HS-27A (cell line): ENCODE data around the gene TARBP1.

Source experiments
- DNase-seq: peaks from one replicate; pipeline ENCODE4 v3.0.0-alpha.2; 2012; ENCODE audit warnings: low read depth, missing footprints

Gene TARBP1

DNA sequence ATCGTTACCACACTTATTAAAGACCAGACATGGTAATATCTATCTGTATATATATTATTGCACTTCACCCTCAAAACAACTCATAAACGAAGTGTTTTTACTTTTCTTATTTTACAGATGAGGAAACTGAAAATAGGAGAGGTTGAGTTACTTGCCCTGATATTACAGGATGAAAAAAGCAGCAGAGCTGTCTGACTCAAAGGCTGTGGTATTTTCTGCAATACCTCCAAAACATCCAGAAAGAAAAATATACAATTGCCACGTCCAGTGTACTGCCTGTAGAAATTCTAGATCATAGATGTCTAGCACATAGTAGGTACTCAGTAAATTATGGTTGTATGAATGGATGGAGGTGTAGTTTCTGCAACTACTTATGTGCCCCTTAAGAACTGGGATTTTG is 5.2 kb upstream of the TARBP1 start:
- DNase-seq, result no peak

DNA sequence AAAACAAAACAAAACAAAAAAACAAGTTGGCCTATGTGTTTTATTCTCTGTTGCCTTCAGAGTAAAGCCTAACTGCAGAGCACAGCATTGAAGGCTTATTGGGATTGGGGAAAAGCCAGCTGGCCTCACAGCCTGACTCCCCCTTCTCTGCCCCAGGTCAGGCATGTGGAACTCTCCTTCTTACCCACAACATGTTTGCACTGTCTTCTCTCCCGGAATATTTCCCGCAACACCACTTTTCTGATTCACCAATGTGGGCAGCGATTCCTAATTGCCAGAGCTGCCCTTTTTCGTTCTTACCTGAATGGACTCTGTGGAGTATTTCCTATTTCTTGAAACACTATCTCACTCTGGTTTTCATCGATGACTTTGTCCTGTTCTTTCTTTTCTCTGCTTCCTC is 2.8 kb upstream of the TARBP1 start:
- DNase-seq, result no peak

DNA sequence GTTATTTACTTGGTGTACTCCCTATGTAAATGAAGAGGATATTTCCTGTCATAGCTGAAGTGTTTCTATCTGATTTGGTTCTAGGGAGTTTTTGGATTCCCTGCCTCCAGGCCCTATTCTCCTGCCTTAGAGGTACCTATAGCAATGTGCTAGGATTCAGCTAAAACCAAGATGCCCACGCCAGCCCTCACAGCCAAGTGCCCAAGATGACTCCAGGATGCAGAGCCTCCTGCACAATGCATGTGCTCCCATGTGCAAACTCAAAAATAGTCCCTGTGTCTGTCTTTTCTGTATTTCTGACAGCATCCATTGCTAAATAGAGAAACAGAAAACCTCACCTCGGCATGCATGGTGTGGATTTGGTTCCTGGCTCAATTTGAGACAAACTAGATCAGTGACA is 887 bp upstream of the TARBP1 start:
- DNase-seq, result no peak

DNA sequence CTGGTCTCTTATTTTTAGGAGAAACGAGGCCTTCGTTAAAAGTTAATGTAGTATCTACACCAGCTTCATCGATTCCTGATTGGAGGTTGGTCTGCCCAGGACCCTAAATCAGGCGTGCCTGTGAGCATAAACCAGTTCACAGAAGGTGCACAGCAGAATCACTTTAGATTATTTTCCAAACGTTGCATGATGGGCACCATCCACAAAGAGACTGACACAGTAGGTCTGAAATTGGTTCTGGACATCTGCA is 256 bp upstream of the TARBP1 start:
- DNase-seq, result no peak

DNA sequence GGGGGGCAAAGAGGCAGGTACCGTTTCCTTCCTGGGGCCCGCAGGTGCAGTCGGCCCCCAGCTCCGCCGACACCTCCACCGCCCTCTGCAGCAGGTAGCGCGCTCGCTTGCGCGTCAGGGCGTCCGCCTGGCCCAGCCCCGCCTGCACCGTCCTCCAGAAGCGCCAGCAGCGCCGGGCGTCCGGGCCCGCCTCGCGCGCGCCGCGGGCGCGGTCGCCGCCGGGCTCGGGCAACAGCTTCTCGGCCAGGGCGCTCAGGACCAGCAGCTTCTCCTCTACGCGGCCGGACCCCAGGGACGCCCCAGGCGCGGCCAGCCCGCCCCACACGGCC is 863 bp downstream of the TARBP1 start:
- DNase-seq, result no peak

DNA sequence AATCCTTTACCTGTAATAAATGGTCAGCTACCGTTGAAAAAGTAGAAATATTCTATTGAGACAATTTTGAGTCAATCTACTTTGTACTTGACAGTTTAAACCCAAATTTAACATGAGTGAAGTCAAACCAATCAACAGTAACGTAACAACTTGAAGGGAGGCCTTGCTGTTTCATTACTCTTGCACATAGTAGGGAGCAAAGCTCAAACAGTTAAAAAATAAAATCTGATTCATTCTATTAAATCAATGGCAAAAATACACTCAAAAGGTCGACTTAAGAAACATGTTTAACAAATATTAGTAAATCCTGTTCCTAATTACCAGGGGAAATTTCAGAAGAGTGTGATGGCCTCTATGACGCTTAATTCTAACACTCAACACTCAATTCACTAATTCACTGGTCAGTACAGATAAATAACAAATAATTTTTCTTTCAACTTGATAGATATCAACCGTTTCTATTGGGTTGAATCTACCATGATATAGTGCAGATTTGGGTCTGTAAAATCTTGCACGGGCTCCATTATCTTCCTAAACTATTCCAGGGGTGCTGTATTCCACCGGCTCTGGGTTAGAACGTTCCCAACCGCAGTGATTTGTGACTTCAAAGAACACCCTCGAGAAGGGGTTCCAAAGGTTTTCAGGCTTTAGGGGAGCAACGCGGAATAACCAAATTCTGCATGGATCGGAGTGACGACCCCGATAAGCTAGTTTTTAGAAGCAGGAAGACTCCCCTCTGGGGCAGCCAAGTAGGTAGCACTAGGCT is 1.4 kb downstream of the TARBP1 start:
- DNase-seq, result no peak

DNA sequence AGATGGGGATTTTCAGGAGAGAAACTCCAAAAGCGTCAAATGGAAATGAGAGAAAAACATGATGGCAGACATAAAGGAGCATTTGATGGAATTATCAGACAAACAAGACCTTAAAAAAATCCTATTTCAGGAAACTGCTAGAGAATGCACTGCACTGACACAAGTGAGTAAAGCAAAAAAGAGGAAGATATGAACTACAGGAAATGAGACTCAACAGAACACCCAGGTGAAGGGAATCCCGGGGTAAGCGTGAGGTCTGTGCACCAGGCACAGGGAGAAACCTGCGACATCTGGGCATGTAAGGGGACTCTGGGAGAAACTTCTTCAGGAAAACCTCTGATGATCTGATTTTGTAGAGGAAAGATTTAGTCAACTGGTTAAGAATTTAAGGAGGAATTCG is 2.8 kb downstream of the TARBP1 start:
- no peak for DNase-seq

DNA sequence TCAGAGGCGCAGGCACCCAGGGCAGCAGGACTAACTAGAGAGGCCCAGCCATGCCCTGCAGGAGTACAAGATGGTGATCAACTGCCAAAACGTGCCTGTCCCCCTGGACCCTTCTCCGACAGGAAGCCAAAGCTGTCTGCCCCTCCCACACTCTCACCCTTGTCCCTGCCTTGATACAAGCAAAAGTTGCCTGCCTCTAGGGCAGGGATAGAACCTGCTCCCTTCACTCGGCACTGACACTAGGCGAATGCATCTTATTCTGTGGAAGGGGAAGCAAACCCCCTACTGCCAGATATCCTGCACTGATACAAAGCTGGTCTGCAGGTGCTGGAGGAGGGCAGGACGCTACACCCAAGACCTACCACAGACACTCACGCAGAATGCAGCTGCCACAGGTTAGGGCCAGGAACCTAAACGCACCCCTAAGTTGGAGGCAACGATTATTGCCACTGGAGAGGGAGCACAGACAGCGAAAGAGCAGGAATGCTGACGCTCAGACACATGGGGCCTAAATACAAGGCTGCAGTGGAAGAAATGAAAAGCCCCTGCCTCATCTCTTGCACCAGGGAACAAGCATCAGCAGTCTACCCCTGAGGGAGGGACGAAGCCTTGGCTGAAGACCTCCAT is 3.7 kb downstream of the TARBP1 start:
- DNase-seq, result no peak

DNA sequence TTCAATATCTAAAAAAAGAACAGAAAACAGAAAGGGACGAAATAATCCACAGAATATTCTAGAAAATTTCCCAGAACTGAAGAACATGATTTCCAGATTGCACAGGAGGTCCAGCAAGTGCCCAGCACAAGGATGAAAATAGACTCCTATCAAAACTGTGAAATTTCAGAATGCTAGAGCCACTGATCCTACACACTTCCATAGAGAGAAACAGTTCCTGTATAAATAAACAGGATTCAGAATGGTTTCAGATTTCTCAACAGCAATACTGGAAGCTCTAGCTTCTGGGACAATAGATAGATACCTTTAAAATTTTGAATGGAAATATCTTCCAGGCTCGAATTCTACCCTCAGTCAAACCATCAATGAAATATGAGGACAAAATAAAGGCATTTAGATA is 4.6 kb downstream of the TARBP1 start:
- DNase-seq, result no peak

DNA sequence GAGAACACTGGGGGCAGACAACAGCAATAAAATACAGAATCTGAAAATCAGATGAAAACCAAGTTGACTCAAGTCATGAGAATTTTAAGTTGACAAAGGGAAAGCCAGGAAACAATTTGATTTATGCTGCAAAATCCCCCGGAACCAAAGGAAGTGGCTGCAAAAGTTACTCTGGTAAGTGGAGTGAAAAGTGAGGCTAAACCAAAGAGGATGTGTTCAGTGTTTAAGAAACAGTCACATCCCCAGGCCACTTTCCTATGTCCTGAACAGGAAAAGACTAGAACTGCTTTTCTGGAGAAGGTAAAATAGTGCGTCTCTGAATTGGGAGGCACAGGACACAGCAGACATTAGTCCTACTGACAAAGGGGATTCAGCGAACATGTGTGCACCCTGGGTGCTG is 5.9 kb downstream of the TARBP1 start:
- DNase-seq, result no peak

DNA sequence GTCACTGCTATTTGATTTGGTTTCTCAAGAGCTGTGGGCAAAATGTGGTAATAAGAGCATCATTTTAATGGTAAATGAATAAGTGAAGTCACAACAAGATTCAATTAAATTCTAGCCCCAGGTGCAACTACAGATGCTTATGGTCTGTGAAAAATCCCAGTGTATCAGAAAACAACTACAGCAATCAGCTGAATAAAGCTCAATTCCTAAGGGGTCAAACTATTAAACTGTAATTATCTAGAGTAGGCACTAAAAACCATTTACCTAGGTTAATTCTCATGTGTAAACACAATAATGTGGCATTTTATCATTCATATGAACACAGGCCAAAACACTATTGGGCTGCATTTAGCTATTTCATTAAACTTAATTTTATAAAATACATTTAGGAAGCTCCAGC is 9.6 kb downstream of the TARBP1 start:
- no peak for DNase-seq

DNA sequence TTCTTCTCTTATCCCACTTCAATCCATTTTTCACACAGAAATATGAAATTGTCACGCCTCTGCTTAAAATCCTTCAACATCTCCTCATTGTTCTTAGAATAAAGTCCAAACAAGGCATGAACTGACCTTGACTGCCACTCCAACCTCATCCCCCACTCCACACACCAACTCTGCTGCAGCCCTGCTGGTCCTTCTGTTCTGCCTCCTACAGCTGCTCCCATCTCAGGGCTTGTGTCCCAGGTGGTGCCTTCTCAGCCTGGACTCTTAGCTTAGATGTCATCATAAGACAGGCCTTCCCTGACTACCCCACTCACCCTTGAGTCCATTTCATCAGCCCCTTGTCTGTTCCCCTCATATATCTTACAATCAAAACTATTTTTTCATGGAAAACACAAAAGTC is 10.4 kb downstream of the TARBP1 start:
- no peak for DNase-seq

DNA sequence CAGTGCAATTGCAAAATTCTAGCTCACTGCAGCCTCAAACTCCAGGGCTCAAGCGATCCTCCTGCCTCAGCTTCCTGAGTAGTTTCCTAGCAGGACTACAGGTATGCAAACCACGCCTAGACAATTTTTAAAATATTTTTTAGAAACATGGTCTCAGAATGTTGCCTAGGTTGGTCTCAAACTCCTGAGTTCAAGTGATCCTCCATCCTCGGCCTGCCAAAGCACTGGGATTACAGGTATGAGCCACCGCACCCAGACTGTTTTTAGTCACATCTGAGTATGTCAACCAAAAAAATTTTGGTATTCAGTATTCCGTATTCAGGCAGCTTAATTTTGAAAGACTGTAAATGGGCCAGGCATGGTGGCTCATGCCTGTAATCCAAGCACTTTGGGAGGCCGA is 11.2 kb downstream of the TARBP1 start:
- DNase-seq, result no peak

DNA sequence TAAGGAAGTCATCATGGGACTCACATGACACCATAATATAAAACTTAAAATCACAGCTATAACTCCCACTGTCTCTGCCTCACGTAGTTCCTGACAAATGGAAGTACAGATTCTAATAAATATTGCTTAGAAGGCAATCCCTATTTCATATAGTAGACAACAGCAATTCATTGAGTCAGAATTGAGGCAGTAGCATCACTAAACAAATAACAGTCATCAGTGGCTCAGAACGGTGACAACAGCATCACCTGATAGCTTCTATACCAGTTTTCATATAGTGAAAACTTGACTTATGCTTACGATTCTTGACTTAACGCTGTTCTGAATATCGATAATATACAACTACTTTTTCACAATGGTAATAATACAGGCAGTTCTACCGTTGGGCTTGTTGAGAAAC is 12.0 kb downstream of the TARBP1 start:
- no peak for DNase-seq

DNA sequence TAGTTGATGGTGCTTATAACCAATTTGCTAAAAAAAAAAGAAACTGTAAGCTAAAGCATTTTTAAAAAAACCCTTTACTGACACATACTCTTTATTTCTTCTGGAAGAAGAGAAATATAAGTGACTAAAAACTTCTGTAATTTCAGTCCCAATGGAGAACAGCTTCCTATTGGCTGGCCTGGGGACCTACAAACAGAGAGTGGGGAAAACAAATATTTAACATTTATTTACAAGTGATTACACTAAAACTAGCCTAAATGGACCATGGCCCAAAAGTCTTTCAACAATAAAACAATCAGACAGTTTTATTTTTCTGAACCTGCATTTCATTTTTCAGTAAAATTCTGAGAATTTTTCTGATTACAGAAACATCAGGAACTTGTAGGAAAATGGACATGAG is 15.2 kb downstream of the TARBP1 start:
- DNase-seq, result no peak

DNA sequence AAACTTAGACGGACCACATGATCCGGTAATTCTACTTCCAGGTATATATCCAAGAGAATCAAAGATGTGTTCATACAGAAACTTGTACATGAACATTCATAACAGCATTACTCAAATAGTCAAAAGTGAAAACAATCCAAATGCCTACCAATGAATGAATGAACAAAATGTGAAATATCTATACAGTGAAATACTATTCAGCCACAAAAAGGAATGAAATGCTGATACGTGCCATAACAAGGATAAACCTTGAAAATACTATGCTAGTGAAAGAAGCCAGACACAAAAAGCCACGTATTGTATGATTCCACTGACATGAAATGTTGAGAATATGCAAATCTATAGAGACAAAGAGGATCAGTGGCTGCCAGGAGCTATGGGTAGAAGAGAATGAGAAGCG is 18.3 kb downstream of the TARBP1 start:
- no peak for DNase-seq

DNA sequence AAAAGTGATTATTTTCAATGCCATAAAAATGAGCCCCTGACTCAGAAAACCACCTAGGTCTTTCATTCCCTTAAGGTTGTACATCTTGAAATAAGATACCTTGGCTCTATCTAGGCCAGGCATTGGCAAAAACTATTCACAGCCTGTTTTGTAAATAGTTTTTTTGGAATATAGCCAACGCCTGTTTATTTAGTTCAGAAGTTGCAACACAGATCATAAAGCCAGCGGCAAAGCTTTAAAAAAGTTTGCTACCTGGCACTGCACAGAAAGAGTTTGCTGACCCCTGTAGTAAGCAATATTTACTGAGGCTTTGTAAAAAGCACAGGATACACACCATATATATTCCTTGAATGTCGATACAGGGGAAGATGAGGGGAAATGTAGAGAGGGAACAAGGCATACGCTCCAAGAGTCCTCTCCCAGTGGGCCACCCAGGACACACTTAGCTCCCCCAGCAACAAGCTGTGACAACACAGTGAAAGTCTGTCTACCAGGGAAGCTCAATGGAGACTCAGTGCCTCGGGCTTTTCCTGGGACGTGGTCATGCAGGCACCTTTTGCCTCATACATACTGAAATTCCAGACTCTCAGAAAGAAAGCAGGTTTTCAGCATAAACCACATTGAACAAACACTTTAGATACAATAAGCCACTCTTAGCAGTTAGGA is 20.5 kb downstream of the TARBP1 start:
- DNase-seq, result no peak

DNA sequence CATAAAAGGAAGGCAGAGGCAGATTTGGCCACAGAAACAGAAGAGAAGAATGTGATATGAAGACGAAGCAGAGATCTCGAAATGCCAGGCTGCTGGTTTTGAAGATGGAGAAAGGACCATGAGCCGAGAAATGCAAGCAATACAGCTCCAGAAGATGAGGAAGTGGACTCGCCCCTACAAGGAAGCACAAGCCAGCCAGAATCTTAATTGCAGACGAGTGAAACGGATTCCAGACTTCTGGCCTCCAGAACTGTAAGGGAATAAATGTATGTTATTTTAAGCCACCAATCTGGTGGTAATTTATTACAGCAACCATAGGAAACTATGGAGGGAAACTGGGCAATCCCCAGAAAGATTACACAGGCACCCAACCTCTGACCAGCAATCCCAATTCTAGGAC is 24.1 kb downstream of the TARBP1 start:
- DNase-seq, result no peak

DNA sequence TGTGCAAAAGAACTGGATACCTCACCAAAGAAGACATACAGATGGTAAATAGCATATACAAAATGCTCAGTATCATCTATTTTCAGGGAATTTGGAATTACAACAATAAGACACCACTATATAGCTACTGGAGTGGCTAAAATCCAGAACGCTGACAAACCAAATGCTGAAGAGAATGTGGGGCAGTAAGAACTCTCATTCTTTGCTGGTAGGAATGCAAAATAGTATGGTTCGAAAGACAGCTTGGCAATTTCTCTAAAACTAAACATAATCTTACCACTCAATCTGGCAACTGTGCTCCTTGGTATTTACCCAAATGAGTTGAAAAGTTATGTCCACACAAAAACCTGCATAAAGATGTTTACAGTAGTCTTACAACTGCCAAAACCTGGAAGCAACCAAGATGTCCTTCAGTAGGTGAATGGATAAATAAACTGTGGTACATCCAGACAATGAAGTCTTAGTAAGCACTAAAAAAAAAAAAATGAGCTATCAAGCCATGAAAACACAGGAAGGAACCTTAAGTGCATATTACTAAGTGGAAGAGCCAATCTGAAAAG is 26.5 kb downstream of the TARBP1 start:
- DNase-seq, result no peak

DNA sequence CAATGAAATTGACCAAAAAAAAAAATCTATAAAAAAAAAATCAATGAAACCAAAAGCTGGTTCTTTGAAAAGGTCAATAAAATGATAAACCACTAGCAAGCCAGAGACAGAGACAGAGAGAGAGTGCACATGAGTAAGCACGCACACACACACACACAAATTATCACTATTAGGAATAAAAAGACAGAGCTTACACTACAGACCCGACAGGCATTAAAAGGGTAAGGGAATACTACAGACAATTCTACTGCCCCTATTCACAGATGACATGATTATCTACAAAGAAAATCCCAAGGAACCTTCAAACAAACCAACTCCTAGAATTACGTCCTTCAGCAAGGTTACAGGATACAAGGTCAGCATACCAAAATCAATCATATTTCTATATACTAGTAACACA is 38.6 kb downstream of the TARBP1 start:
- no peak for DNase-seq

DNA sequence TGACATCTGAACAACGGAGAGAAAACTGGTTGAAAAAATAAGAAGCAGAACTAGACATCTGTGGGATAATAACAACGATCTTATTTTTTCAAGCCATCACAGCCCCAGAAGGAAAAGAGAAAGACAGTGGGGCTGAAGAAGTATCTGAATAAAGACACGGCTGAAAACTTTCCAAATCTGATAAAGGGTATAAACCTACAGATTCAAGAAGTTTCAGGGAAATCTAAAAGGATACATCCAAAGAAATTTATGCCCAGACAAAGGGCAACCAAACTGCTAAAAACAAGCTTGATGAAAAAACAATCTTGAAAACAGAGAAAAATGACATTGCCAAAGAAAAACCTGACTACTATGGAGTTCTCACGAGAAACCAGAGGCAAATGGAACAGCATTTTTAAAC is 40.4 kb downstream of the TARBP1 start:
- no peak for DNase-seq

DNA sequence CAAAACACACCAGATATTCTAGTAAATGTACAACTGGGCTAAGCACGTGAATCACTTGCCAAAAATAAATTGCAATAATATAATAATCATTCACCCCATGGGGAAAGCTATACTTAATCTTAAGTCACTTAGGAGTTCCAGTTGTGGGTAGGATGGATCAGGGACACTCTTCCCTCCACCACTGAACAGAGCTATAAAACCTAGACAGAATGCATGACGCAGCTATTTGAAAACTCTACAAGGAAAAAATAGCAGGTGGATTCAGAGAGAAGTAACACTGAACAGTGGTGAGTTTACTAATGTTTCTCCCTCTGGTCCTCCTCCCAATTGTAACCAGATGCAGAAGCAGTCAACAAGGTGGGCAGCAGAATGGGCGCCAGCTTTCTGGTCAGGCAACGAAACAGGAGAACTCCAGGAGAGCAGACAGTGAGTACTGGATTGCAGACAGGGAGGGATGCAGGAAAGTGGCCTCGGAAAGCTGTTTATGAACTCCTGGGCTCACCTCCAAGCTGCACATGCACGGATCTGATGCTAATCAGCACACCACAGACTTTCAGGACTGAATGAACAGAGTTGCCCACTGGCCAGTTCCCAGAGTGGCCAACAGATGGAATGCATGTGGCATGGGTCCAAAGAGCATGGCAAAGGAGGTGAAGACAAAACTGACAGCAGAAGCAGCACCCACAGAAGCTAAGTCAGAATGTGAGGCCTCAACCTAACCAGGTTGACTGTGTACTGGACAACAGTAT is 41.4 kb downstream of the TARBP1 start:
- peak; percentile 1 for DNase-seq

DNA sequence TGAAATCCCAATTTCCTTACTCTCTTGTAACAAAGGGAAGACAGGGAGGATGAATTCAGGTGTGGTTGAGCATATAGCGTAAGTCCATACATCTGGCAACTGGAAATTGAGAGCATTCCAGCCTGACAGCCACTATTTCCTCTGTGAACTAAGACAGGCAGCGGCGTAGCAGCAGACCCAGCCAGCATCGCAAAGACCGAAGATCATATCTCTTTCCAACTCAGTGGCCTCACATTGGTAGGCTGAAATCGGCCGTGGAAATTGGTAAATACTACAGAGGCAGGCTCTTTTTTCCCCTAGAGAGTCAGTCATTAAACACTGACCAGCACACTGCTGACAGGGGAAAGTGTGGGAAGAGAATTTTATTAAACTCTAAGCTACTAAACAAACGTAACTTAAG is 43.4 kb downstream of the TARBP1 start:
- no peak for DNase-seq
